ENCODE data around the gene RNF145.
"Not testable (repeated sequence)": the region's sequence is repeated elsewhere in the genome, so short reads cannot be mapped to it uniquely, and the experiment has no call there.

The RNF145 gene

GRCh38 chr5:159156426-159157238 is 52.7 kb downstream of the RNF145 start:
- peak; percentile 89 for FAIRE-seq

DNA sequence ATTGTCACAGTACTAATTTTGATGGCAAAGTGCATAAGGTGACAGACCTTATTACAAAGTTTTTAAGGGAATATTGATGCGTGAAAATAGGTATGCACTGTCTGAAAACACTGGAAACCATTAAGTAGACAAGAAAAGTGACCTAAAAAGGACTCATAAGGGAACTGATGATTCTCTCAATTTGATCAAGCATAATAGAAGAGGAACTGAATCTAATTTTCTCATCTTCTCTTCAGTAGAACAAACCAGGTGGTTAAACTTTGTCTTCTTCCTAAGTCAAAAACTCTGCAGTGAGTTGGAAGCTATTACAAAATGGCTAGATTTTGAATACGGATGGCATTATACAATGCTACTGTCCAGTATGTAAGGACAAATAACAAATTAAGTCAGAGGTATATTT is 53.4 kb downstream of the RNF145 start:
- FAIRE-seq: no peak

DNA sequence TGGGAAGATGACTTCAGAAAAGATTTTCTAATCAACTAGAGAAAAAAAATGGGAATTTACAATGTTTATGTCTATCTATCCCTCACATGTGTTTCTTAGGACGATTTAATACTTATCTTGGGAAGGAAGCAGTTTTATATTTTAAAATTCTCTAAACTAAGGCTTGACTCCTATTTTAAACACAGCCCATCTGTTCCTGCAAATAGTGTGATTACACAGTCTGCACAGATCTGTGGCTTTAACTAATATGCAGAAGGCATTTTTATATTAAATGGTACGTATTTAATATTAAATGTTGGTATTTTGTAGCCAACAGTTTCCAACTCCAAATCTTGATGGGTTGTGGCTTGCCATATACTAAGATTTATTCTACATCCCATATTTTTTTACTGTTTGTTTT is 56.5 kb downstream of the RNF145 start:
- FAIRE-seq: no peak

DNA sequence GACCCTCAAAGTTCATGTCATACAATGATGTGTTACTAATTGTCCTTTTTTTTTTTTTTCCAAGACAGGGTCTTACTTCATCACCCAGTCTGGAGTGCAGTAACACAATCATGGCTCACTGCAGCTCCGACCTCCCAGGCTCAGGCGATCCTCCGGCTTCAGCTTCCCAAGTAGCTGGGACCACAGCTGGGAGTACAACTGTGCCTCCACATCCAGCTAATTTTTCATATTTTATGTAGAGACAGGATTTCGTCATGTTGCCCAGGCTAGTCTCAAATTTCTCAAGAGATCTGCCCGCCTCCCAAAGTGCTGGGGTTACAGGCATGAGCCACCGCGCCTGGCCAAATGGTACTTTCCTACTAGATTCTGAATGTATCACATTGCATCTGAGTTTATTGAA is 60.3 kb downstream of the RNF145 start:
- FAIRE-seq: no peak

DNA sequence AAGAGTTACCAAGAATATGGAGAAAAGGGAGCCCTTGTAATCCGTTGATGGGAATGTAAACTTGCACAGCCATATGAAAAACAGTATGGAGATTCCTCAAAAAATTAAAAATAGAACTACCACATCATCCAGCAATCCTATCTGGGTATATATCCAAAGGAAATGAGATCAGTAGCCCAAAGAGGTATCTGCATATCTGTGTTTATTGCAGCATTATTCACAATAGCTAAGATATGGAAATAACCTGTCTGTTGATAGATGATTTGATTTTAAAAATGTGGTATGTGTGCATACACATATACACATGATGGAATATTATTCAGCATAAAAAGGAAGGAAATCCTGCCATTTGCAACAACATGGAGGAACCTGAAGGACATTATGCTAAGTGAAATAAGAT is 61.4 kb downstream of the RNF145 start:
- no peak for FAIRE-seq

DNA sequence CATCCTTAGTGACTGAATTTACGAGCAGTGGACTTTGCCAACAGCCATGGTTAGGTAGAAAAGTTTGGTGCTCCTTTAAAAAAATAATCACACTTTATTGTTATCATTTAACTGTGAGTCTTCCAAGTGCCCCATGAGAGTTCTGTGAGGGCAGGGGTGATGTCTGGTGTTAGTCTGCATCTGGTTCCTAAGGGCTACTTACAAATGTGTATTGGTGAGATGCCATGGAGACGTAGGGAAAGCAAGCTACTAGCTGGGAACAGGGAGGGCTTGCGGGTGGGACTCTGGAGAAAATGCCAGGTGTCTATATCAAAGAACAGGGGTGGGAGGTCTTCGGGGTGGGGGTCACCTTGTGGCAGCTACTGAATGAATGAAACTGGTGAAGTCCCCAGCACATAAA is 62.5 kb downstream of the RNF145 start:
- no peak for FAIRE-seq

DNA sequence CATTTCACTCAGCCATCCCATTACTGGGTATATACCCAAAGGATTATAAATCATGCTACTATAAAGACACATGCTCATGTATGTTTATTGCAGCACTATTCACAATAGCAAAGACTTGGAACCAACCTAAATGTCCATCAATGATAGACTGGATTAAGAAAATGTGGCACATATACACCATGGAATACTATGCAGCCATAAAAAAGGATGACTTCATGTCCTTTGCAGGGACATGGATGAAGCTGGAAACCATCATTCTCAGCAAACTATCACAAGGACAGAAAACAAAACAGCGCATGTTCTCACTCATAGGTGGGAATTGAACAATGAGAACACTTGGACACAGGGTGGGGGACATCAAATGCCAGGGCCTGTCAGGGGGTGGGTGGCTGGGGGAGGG is 64.2 kb downstream of the RNF145 start:
- FAIRE-seq: not testable (repeated sequence)

DNA sequence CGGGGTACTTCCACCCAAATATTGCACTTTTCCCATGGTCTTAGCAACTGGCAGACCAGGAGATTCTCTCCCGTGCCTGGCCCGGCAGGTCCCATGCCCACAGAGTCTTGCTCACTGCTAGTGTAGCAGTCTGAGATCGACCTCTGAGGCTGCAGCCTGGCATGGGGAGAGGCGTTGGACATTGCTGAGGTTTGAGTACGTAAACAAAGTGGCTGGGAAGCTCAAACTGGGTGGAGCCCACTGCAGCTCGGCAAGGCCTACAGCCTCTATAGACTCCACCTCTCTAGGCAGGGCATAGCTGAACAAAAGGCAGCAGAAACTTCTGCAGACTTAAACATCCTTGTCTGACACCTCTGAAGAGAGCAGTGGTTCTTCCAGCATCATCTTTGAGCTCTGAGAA is 69.6 kb downstream of the RNF145 start:
- FAIRE-seq: no peak

DNA sequence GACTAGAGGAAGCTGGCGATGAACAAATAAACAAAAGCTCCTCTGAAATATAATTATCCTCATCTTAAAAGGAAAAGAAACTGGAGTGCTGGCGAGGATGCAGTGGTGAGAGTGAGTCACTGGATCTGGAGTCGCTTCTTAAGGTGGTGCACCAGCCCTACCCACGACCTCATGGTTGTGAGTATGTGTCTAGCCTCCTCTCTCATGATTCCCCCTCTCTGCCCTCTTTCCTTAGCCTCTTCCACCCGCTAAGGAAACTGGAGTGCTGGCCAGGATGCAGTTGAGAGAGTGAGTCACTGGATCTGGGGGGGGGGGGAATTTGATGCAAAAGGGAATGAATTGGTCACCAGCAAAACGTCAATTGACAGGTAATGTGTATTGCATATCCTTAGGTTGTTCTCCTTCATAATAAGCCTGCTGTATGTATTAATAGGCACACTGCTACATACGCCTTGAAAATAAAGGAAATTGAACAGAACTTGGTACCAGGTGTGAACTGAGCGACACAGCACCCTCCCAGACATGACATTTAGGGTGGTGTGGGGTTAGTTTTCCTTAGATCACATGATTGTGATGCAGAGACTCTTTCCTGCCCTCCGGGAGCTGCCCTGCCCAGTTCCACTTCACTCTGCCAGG is 73.3 kb downstream of the RNF145 start:
- no peak for FAIRE-seq

GRCh38 chr5:159133041-159133741 is 76.2 kb downstream of the RNF145 start:
- peak; percentile 93 for FAIRE-seq

GRCh38 chr5:159132429-159133040 is 76.8 kb downstream of the RNF145 start:
- FAIRE-seq: no peak

- no peak for FAIRE-seq
Observed at GRCh38 chr5:159131951-159132350, 77.4 kb downstream of the RNF145 start.

GRCh38 chr5:159130871-159131270 is 78.5 kb downstream of the RNF145 start:
- no peak for FAIRE-seq

DNA sequence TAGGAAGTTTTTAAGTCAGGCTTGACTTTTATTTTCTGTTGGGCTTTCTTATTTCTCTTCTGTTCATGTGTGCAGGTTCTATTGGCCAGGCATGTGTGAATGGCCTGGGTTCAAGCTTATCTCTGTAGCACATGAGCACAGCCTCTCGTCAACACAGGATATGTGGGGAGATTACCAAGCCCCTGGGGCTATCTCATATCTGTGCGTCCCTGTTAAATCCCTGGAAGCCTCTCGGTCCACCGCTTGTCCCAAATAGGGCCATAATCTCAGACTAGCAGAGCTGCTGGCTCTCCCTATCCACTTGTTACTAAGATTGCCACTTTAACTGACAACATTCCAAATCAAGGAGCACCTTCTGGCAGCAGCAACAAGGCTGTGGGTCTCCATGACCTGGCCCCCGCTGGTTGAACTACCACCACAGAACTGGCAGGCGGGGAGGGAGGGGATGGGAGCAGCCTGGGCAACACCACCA is 81.2 kb downstream of the RNF145 start:
- FAIRE-seq: no peak

DNA sequence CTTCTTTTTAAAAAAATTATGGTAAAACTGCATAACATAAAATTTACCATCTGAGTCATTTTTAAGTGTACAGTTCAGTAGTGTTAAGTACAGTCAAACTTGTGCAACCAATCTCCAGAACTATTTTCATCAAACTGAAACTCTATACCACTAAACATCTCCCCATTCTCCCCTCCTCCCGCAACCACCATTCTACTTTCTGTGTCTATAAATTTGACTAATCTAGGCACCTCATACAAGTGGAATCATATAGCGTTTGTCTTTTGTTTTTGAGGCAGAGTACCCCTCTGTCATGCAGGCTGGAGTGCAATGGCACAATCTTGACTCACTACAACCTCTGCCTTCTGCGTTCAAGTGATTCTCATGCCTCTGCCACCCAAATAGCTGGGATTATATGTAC is 85.7 kb downstream of the RNF145 start:
- FAIRE-seq: no peak

- FAIRE-seq: no peak
Observed at GRCh38 chr5:159123189-159123588, 86.2 kb downstream of the RNF145 start.

DNA sequence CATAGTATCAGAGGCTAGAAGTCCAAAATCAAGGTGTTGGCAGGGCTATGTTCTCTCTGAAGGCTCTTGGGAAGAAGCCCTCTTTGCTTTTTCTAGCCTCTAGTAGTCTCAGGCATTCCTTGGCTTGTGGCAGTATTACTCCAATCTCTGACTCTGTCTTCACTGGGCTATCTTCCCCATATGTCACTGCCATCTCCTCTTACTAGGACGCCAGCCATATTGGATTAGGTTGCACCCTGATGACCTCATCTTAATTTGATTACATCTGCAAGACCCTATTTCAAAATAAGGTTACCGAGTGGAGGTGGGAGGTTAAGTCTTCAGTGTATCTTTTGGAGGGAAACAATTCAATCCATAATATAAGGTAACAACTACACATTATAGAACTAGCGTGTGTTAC is 88.3 kb downstream of the RNF145 start:
- FAIRE-seq: no peak

GRCh38 chr5:159120446-159120845 is 88.9 kb downstream of the RNF145 start:
- FAIRE-seq: no peak

GRCh38 chr5:159119842-159120241 is 89.5 kb downstream of the RNF145 start:
- FAIRE-seq: not testable (repeated sequence)

GRCh38 chr5:159118958-159119659 is 90.2 kb downstream of the RNF145 start:
- FAIRE-seq: not testable (repeated sequence)

DNA sequence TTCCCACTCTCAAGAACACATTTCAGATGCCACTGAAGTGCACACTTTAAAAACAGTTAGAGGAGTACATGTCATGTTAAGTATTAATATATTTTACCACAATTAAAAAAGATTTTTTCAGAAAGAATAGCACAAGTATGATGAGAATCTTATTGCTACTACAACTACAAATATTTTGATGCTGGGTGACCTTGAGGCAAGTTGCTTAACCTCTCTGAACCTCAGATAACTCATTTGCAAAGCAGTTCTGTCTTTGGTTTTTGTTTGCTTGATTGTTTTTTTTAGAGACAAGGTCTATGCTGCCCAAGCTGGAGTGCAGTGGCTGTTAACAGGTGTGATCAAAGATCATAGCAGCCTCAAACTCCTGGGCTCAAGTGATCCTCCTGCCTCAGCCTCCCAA is 95.9 kb downstream of the RNF145 start:
- FAIRE-seq: no peak

DNA sequence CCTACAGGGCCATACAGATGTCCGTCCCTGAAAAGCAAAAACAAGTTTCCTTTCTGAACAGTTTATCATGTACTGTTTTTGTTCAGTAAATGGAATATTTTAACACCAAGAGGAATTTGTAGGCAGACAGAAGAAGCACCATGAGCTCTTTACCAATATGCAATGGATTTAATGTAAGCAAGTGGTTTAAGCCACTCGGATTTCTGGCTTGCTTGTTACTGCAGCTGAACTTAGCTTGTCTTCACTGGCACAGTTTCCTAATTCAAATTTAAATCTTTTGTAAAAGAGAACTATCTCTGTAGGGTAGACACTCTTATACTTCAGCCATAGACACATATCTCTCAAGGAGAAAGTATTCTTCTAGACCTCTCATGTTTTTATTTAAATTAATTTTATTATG is 96.9 kb downstream of the RNF145 start:
- no peak for FAIRE-seq
